Measurements from ENCODE around the gene GABBR1. TPM values are rescaled to one million over a fixed set of nuclear protein-coding genes. Genes with fewer than 3 reads are reported as not detected.

Gene GABBR1
- total and polyA plus RNA-seq, 2 donors (not counting 3 experiments of a cell fraction or from before 2014, with no cell fraction given) = 43.6 to 50.8 TPM

GRCh38 chr6:29521006-29521680, 111.8 kb downstream of the GABBR1 start:
- no peak overlapping the region for H3K4me2 ChIP-seq (ENCODE audit: insufficient read depth, low read length)
- H3K79me2 ChIP-seq (ENCODE audit: control insufficient read depth, insufficient read depth, low read length) = no peaks in the 10 kb centered on the region
- no peaks in the 10 kb centered on the region for H3K27me3 ChIP-seq (ENCODE audit: control insufficient read depth in 2 of 2, insufficient read depth in 2 of 2, low read length in 2 of 2)
- H3K36me3 ChIP-seq (ENCODE audit: control insufficient read depth in 2 of 2, extremely low read depth in 1 of 2, insufficient read depth in 2 of 2, low read length in 2 of 2) = no peaks in the 10 kb centered on the region
- dilution Hi-C loops (cut with MboI; ENCODE audit: extremely low pct_ligation_motif_present, low sequenced_read_pairs) = no loop called here
- no peak overlapping the region for H3K27ac ChIP-seq (ENCODE audit: insufficient read depth, low read depth, low read length)
- H3K9me3 ChIP-seq (replicated peaks; ENCODE audit: control insufficient read depth, insufficient read depth, low read length) = no peaks in the 10 kb centered on the region
- no peak overlapping the region for H3K4me3 ChIP-seq (replicated peaks in 1 of 3; ENCODE audit: insufficient read depth in 1 of 3, low read depth in 1 of 3, low read length in 3 of 3)
- no peaks in the 10 kb centered on the region for H4K20me1 ChIP-seq (replicated peaks; ENCODE audit: control insufficient read depth, extremely low read depth, insufficient read depth, low read length)
- intact Hi-C loops (cut with micrococcal nuclease) = no loop called here
- TF ChIP-seq GATA2 (IDR thresholded peaks at IDR 0.05; ENCODE audit: insufficient read depth, insufficient read length, low read depth, low read length) = no peak
- TF ChIP-seq POLR2A (IDR thresholded peaks at IDR 0.05; ENCODE audit: low read depth, low read length) = no peak
- no peak for TF ChIP-seq POLR2AphosphoS5 (IDR thresholded peaks at IDR 0.05; ENCODE audit: insufficient read depth, low read depth, low read length)
- BruUV-seq (replicated peaks) = no TSS peak
- no peaks in the 10 kb centered on the region for H3K9me1 ChIP-seq (replicated peaks; ENCODE audit: control insufficient read depth, extremely low read depth, insufficient read depth, low read length)
- no peak for DNase-seq (ENCODE audit: low read depth, low spot score)
- no peak overlapping the region for H3K9ac ChIP-seq (replicated peaks; ENCODE audit: extremely low read depth, insufficient read depth, low read length)
- H3K4me1 ChIP-seq (ENCODE audit: control insufficient read depth, extremely low read depth, insufficient read depth, low read length) = no peaks in the 10 kb centered on the region
- ChIA-PET CTCF (no interaction called here), POLR2A (no interaction called here)
- FAIRE-seq = no peak
- no peak overlapping the region for H2AFZ ChIP-seq (ENCODE audit: low read depth, low read length)

- Histone ChIP-seq H3K9me3 (replicated peaks; ENCODE audit: control insufficient read depth, insufficient read depth, low read length) (no peaks in the 10 kb centered on the region), H3K27ac (ENCODE audit: insufficient read depth, low read depth, low read length) (no peak overlapping the region), H3K36me3 (ENCODE audit: control insufficient read depth in 2 of 2, extremely low read depth in 1 of 2, insufficient read depth in 2 of 2, low read length in 2 of 2) (no peaks in the 10 kb centered on the region), H3K27me3 (ENCODE audit: control insufficient read depth in 2 of 2, insufficient read depth in 2 of 2, low read length in 2 of 2) (no peaks in the 10 kb centered on the region), H3K79me2 (ENCODE audit: control insufficient read depth, insufficient read depth, low read length) (no peaks in the 10 kb centered on the region), H4K20me1 (replicated peaks; ENCODE audit: control insufficient read depth, extremely low read depth, insufficient read depth, low read length) (no peaks in the 10 kb centered on the region), H3K9ac (replicated peaks; ENCODE audit: extremely low read depth, insufficient read depth, low read length) (no peak overlapping the region), H2AFZ (ENCODE audit: low read depth, low read length) (no peak overlapping the region), H3K4me3 (replicated peaks in 1 of 3; ENCODE audit: insufficient read depth in 1 of 3, low read depth in 1 of 3, low read length in 3 of 3) (no peak overlapping the region), H3K9me1 (replicated peaks; ENCODE audit: control insufficient read depth, extremely low read depth, insufficient read depth, low read length) (no peaks in the 10 kb centered on the region), H3K4me1 (ENCODE audit: control insufficient read depth, extremely low read depth, insufficient read depth, low read length) (no peaks in the 10 kb centered on the region), H3K4me2 (ENCODE audit: insufficient read depth, low read length) (no peak overlapping the region)
- ChIA-PET POLR2A (no interaction called here), CTCF (no interaction called here)
- no peak for FAIRE-seq
- dilution Hi-C loops (cut with MboI; ENCODE audit: extremely low pct_ligation_motif_present, low sequenced_read_pairs) = no loop called here
- no peak for TF ChIP-seq CTCF (IDR thresholded peaks at IDR 0.05; ENCODE audit: extremely low read depth in 1 of 2, insufficient read depth in 1 of 2, low read depth in 1 of 2, low read length in 2 of 2)
- TF ChIP-seq MYC (IDR thresholded peaks at IDR 0.05; ENCODE audit: low read depth, low read length) = no peak
- no peak for TF ChIP-seq JUN (IDR thresholded peaks at IDR 0.05; ENCODE audit: borderline replicate concordance, insufficient read depth, insufficient read length, low read depth)
- TF ChIP-seq POLR2AphosphoS5 (IDR thresholded peaks at IDR 0.05; ENCODE audit: insufficient read depth, low read depth, low read length) = no peak
- no peak for TF ChIP-seq EZH2 (IDR thresholded peaks at IDR 0.05; ENCODE audit: borderline replicate concordance, low read depth, low read length, severe bottlenecking)
- TF ChIP-seq GATA2 (IDR thresholded peaks at IDR 0.05; ENCODE audit: insufficient read depth, insufficient read length, low read depth, low read length) = no peak
- no peak for TF ChIP-seq POLR2A (IDR thresholded peaks at IDR 0.05; ENCODE audit: low read depth, low read length)
- TF ChIP-seq FOS (IDR thresholded peaks at IDR 0.05; ENCODE audit: borderline replicate concordance, insufficient read depth, low read length) = no peak
- no peak for TF ChIP-seq MAX (IDR thresholded peaks at IDR 0.05; ENCODE audit: insufficient read depth, insufficient read length)
- intact Hi-C loops (cut with micrococcal nuclease) = no loop called here
- DNase-seq (ENCODE audit: low read depth, low spot score) = no peak
- no TSS peak for BruUV-seq (replicated peaks)
These were observed 112.8 kb downstream of the GABBR1 start for GRCh38 chr6:29520232-29520631.

All from endothelial cell of umbilical vein (primary cell).